ENCODE data around the gene PTPN2.

GRCh38 chr18:12773369-12773768, 110.7 kb downstream of the PTPN2 start:
- TF ChIP-seq CTCF (IDR thresholded peaks at IDR 0.05) (no peak), EZH2 (IDR thresholded peaks at IDR 0.05; ENCODE audit: borderline replicate concordance, insufficient read depth, low read depth, low read length, poor library complexity, severe bottlenecking) (no peak)

Data from B cell (primary cell).